Measurements from ENCODE around the gene ABCG1.

DNA sequence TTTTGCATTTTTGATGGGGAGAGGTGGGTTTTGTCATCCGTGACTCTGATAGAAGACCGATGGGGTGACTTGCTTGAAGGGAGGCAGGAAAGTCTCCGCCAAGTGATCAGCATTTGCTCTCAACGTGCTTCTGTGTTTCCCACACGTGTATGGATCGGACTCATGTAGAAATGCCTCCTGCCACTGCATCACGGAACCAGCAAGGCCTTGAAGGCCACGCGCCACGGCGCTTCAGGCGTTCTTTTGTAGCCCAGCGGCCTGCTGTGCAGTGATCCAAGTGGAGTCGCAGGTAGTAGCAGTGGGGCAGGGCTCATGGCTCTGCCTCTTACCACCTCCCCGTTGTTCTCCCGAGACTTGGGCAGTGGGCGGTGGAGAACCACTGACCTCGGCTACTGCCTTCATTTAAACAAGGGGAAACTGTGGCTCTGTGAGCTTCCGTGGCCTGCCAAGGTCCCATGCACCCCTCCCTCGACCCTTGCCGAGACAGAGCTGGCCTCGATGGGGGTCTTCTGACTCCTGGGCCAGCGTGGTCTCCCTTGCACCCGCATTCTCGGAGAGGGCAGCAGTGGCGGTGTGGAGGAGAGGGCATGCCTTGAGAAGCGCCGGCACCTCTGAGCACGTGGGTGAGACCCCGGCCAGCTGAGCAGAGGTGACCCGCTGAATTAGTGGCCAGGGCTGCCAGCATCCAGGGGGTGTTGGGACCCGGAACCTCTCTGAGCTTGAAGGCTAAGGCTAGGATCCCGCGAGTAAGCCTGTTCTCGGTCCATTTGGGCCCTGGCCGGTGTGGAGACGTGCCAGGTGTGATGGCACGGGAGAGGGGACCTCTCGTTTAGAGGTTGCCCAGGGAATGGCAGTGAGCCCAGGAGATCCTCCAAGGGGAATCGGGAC is 46.1 kb upstream of the ABCG1 start:
- TF ChIP-seq, protein P1, sequence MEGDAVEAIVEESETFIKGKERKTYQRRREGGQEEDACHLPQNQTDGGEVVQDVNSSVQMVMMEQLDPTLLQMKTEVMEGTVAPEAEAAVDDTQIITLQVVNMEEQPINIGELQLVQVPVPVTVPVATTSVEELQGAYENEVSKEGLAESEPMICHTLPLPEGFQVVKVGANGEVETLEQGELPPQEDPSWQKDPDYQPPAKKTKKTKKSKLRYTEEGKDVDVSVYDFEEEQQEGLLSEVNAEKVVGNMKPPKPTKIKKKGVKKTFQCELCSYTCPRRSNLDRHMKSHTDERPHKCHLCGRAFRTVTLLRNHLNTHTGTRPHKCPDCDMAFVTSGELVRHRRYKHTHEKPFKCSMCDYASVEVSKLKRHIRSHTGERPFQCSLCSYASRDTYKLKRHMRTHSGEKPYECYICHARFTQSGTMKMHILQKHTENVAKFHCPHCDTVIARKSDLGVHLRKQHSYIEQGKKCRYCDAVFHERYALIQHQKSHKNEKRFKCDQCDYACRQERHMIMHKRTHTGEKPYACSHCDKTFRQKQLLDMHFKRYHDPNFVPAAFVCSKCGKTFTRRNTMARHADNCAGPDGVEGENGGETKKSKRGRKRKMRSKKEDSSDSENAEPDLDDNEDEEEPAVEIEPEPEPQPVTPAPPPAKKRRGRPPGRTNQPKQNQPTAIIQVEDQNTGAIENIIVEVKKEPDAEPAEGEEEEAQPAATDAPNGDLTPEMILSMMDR (IDR thresholded peaks at IDR 0.05) = no peak
- no peak for TF ChIP-seq POLR2A (IDR thresholded peaks at IDR 0.05)
- no peak for TF ChIP-seq POLR2AphosphoS5 (IDR thresholded peaks at IDR 0.05)
